Pancreas (tissue), 10 donors: ENCODE results near the gene DDAH2. TPM values are rescaled to one million over a fixed set of nuclear protein-coding genes. Genes with fewer than 3 reads are reported as not detected.

Experiments
- ATAC-seq, 4 donors: fragments of 200-7000 bp; cut with Tn5 transposase; one replicate each; pipeline versions ENCODE4 v1.8.0 to v1.9.1; 2020; ENCODE audit warnings: mild to moderate bottlenecking in 4 of 4, moderate library complexity in 4 of 4
- DNase-seq, 6 donors: peaks; one replicate each; pipeline ENCODE4 v3.0.0-alpha.2; 2020
- FAIRE-seq: peaks from 2 replicates; lab custom pipeline; 2012; peaks lifted over from hg19 to GRCh38; lab: Jason Lieb, UNC
- H3K27ac ChIP-seq, 4 donors: fragments of 200-600 bp; sonication (generic); 1 replicate in 3 of 4; 2 replicates in 1 of 4; pipeline versions ENCODE4 v1.5.0 to v1.8.0; 2020
- H3K27me3 ChIP-seq, 4 donors: fragments of 200-600 bp; one replicate each; pipeline ENCODE4 v1.8.0; 2021
- H3K36me3 ChIP-seq, 3 donors: fragments of 200-600 bp; sonication (generic) in 1 of 3; one replicate each; pipeline versions ENCODE4 v1.5.0 to v1.8.0; 2020 to 2021
- H3K4me1 ChIP-seq, 3 donors: fragments of 200-600 bp; one replicate each; pipeline ENCODE4 v1.8.0; 2021
- H3K4me3 ChIP-seq, 4 donors: fragments of 200-600 bp; sonication (generic) in 2 of 4; one replicate each; pipeline versions ENCODE4 v1.5.0 to v1.8.0; 2020 to 2021
- H3K9me3 ChIP-seq, 4 donors: fragments of 200-600 bp; one replicate each; pipeline ENCODE4 v1.8.0; 2021
- WGBS, 2 donors: extraction: QIAGEN DNeasy Blood & Tissue Kit; methylation state at CpG; one replicate each; pipeline ENCODE4 v1.1.7; 2013; 5-methylcytosine and 5-hydroxymethylcytosine counted together
- intact Hi-C, 3 donors: fragments of 100-400 bp; cut with DNase I; formaldehyde crosslinking; loops; one replicate each; pipeline versions ENCODE4 v1.11.1 to v1.14.2; 2022
- polyA plus RNA-seq, 2 donors: library from polyadenylated mRNA; stranded (reverse); fragments of 200-250 nt; gene quantifications; one replicate each; pipeline ENCODE4 v1.2.3, GENCODE V29; 2013
- total RNA-seq, 6 donors: library from RNA; stranded (reverse); fragmentation: NEBNext Ultra II Directional in 4 of 6; extraction: Animal tissue kit (Norgen Biotek cat#: 25700) in 4 of 6; gene quantifications; one replicate each; pipeline versions ENCODE4 v1.2.1 to v1.2.4, GENCODE V29; 2021 to 2023
- TF ChIP-seq, protein P1 (sequence below), 4 donors: fragments of 200-600 bp; sonication (generic) in 3 of 4; IDR thresholded peaks; one replicate each; pipeline versions ENCODE4 v1.5.0 to v1.8.0; 2021; ENCODE audit warnings: antibody characterized with exemption in 4 of 4
- donor health status: healthy with polysubstance abuse.
- donor health status: DM: no; HTN: no; CAD: no; lungs with moderate emphysema.
- donor health status: DM: no; HTN: no; CAD: no.
- donor health status: control.
- donor health status: control.
- donor health status: Bipolar disorder and iron deficiency.
- donor health status: DM: yes; HTN: yes; CAD: no.
- donor health status: DM: no; HTN: no; CAD: no.
- donor health status: DM: no; HTN: no; CAD: no.
- donor health status: DM: yes; HTN: yes; CAD: no.

Gene DDAH2
- total and polyA plus RNA-seq, 8 donors: 6.5 to 68.8 (median 18.2) TPM

DNA sequence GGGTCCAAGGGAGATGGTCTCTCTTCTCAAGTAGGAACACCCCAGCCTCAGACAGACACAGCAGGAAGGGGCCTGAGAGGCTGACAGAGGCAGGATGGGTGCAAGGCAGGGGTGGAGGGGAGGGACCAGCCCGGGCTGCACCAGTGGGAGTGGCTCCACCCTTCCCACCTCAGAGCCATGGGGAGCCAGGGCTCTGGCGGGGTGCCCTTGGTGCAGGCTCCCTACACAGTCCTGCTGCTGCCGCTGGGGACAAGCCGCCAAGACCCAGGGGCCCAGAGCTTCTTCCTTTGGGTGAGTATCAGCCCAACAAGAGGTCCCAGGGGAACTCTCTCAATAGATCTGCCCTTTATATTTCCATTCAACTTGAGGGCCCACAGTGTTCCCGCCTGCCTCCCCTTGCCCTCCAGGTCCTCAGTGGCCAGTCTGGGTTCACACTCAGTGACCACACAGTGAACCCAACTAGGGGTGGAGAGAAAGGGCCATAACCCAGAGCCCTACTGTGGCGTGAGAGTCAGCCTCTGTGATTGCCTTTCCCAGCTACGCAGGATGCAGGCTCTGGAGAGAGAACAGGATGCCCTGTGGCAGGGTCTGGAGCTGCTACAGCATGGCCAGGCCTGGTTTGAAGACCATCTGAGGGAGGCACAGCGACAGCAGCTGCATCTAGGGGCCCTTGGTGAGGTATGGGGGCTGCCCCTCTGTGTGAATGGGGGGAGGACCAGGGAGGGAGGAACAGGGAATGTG, 33.9 kb upstream of the DDAH2 start:
- intact Hi-C loops: no loop called here
- Histone ChIP-seq H3K27me3 (no peaks in the 10 kb centered on the region), H3K27ac (no peak overlapping the region), H3K9me3 (no peaks in the 10 kb centered on the region), H3K4me3 (no peak overlapping the region), H3K36me3 (no peaks in the 10 kb centered on the region), H3K4me1 (no peaks in the 10 kb centered on the region)
- ATAC-seq: no peak
- TF ChIP-seq, protein P1, sequence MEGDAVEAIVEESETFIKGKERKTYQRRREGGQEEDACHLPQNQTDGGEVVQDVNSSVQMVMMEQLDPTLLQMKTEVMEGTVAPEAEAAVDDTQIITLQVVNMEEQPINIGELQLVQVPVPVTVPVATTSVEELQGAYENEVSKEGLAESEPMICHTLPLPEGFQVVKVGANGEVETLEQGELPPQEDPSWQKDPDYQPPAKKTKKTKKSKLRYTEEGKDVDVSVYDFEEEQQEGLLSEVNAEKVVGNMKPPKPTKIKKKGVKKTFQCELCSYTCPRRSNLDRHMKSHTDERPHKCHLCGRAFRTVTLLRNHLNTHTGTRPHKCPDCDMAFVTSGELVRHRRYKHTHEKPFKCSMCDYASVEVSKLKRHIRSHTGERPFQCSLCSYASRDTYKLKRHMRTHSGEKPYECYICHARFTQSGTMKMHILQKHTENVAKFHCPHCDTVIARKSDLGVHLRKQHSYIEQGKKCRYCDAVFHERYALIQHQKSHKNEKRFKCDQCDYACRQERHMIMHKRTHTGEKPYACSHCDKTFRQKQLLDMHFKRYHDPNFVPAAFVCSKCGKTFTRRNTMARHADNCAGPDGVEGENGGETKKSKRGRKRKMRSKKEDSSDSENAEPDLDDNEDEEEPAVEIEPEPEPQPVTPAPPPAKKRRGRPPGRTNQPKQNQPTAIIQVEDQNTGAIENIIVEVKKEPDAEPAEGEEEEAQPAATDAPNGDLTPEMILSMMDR (IDR thresholded peaks at IDR 0.05): no peak
- no peak for FAIRE-seq
- 75 to 77% methylated on average over 6 to 8 of the region's 8 CpGs for WGBS, 2 donors
- DNase-seq: no peak

DNA sequence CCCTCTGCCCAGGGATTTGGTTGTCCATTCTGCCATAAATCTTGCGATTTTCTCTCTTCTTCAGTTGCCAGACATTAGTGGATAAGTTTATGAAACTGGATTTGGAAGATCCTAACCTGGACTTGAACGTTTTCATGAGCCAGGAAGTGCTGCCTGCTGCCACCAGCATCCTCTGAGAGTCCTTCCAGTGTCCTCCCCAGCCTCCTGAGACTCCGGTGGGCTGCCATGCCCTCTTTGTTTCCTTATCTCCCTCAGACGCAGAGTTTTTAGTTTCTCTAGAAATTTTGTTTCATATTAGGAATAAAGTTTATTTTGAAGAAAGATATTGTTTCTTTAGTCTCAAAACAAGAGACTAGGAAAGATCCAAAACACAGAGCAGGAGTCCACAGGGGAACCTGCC, 33.3 kb upstream of the DDAH2 start, which contains the start of gene SAPCD1:
TSS of gene SAPCD1 (plus strand) at position 301 of the 400 bp plus-strand sequence. CDS start 399 bp downstream, outside the sequence.
- H3K4me3 ChIP-seq: no peak within 1 kb of the TSS
- no peaks in the 10 kb centered on the region for H3K9me3 ChIP-seq
- TF ChIP-seq, protein P1 (IDR thresholded peaks at IDR 0.05): no peak
- H3K27ac ChIP-seq: no peak within 1 kb of the TSS
- no peaks in the 10 kb centered on the region for H3K4me1 ChIP-seq
- H3K27me3 ChIP-seq: no peaks in the 10 kb centered on the region
- FAIRE-seq (no peak), DNase-seq (no peak), ATAC-seq (no peak)
- H3K36me3 ChIP-seq: no peaks in the 10 kb centered on the region
- intact Hi-C loops: no loop called here
- WGBS, 2 donors: 64 to 71% methylated on average over 4 of the region's 4 CpGs

DNA sequence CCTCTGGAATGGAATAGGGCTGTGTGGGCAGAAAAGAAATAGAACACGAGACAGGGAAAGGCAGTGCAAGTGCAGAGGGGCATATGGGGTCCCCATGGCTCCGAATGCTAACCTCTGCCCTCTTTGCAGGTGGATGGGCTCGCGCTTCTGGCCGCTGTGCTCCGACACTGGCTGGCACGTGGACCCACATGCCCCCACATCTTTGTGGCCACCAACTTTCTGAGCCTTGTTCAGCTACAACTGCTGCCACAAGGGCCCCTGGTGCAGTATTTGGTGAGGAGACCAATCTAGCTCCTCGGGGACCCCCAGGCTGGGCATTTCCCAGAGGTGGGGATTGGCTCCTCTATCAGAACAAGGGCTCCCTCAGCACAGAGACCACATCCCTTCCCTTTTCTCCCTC, 32.2 kb upstream of the DDAH2 start:
- no peaks in the 10 kb centered on the region for H3K9me3 ChIP-seq
- FAIRE-seq: no peak
- H3K4me3 ChIP-seq: no peak overlapping the region
- no peaks in the 10 kb centered on the region for H3K36me3 ChIP-seq
- H3K27ac ChIP-seq: no peak overlapping the region
- no peaks in the 10 kb centered on the region for H3K27me3 ChIP-seq
- 92 to 94% methylated on average over 7 to 8 of the region's 8 CpGs for WGBS, 2 donors
- no peak for DNase-seq
- no peak for ATAC-seq
- intact Hi-C loops: no loop called here
- H3K4me1 ChIP-seq: no peaks in the 10 kb centered on the region
- TF ChIP-seq, protein P1 (IDR thresholded peaks at IDR 0.05): no peak

DNA sequence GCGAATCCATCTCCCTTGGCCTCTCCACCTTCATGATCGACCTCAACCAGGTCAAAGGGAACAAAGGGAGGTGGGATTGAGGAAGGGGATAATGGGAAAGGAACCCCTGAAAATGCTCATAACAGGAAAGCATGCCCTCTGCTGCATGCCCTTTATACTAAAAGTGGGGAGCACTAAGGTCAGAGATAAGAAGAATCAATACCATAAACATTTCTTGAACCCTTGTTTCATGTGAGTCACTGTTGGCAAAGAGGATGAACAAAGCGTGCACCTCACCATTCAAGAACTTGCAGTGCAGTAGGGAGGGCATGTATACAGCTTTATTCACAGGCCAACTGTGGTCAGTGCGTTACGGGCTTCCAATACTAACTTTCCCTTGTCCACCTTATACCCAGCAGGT, 31.7 kb upstream of the DDAH2 start:
- no peak overlapping the region for H3K27ac ChIP-seq
- ATAC-seq (no peak), FAIRE-seq (no peak), DNase-seq (no peak)
- no peak overlapping the region for H3K4me3 ChIP-seq
- no peaks in the 10 kb centered on the region for H3K4me1 ChIP-seq
- no peaks in the 10 kb centered on the region for H3K27me3 ChIP-seq
- H3K9me3 ChIP-seq: no peaks in the 10 kb centered on the region
- H3K36me3 ChIP-seq: no peaks in the 10 kb centered on the region
- TF ChIP-seq, protein P1 (IDR thresholded peaks at IDR 0.05): no peak
- intact Hi-C loops: no loop called here
- 80 to 86% methylated on average over 5 of the region's 5 CpGs for WGBS, 2 donors

DNA sequence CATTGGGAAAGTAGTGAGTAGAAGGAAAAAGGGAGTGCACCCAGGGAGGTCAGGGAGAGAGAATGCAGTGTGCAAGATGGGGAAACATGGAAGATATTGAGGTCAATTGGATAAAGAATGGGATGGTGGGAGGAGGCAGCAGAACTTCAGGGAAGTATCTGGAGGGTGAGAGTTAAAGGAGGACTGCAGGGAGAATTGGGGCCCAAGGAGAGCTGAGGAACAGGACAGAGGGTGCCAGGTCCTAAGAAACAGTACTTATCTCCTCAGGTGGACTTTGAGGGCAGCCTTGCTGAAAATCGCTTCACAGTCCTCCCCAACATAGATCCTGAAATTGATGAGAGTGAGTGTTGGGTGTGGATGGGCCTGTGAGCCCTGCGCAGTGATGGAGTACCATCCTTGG, 29.2 kb upstream of the DDAH2 start:
- WGBS, 2 donors: 79 to 85% methylated on average over 2 of the region's 2 CpGs

More for the DNA sequence above, 29.2 kb upstream of the DDAH2 start:
- no peak for FAIRE-seq
- TF ChIP-seq, protein P1 (IDR thresholded peaks at IDR 0.05): no peak
- no peak for DNase-seq
- no peaks in the 10 kb centered on the region for H3K4me1 ChIP-seq
- H3K4me3 ChIP-seq: no peak overlapping the region
- H3K36me3 ChIP-seq: no peaks in the 10 kb centered on the region
- no peak for ATAC-seq
- intact Hi-C loops: no loop called here
- H3K27me3 ChIP-seq: no peaks in the 10 kb centered on the region
- no peak overlapping the region for H3K27ac ChIP-seq
- H3K9me3 ChIP-seq: no peaks in the 10 kb centered on the region
